ENCODE measurements around the gene FRG2B. TPM values are rescaled to one million over a fixed set of nuclear protein-coding genes. Genes with fewer than 3 reads are reported as not detected.

Gene FRG2B
- total RNA-seq, 1 experiment from 2014 or later = not detected

Other genes starting within 250 kb of the FRG2B start
- 5.7 and 9.5 TPM in 2 replicates for gene PAOX, start 247.5 kb downstream of the FRG2B start, total RNA-seq (2021)
- 33.0 and 45.9 TPM in 2 replicates for gene MTG1, start 232.6 kb downstream of the FRG2B start, total RNA-seq (2021)
- gene SPRN, start 202.2 kb downstream of the FRG2B start, total RNA-seq (2021) = not detected in 2 replicates
- 1.0 and 2.0 TPM in 2 replicates for gene SCART1, start 172.8 kb downstream of the FRG2B start, total RNA-seq (2021)
- gene CYP2E1, start 99.4 kb downstream of the FRG2B start, total RNA-seq (2021) = 1.6 and 3.0 TPM in 2 replicates
- gene SYCE1, start 61.2 kb downstream of the FRG2B start, total RNA-seq (2021) = not detected in 2 replicates

All from PC-9 (cell line).